Left colon (tissue), 2 donors: ENCODE data around the gene IGDCC3. TPM values are rescaled to one million over a fixed set of nuclear protein-coding genes. Genes with fewer than 3 reads are reported as not detected.
"Not testable (repeated sequence)": the region's sequence is repeated elsewhere in the genome, so short reads cannot be mapped to it uniquely, and the experiment has no call there.

Experiments used
- ATAC-seq: fragments of 200-7000 bp; cut with Tn5 transposase; one replicate; pipeline ENCODE4 v1.9.1; 2020; ENCODE audit warnings: mild to moderate bottlenecking, moderate library complexity
- DNase-seq, 2 donors: peaks; one replicate each; pipeline ENCODE4 v3.0.0-alpha.2; 2020
- intact Hi-C, 2 donors: fragments of 100-400 bp; cut with DNase I in 1 of 2; cut with micrococcal nuclease in 1 of 2; formaldehyde crosslinking; loops; one replicate each; pipeline versions ENCODE4 v1.11.2 to v1.14.0; 2022; cut with DNase I, micrococcal nuclease
- total RNA-seq, 2 donors: library from RNA; stranded (reverse); fragmentation: NEBNext Ultra II Directional; extraction: Animal tissue kit (Norgen Biotek cat#: 25700); gene quantifications; one replicate each; pipeline ENCODE4 v1.2.1, GENCODE V29; 2021
- donor health status: DM: no; HTN: no; CAD: no.
- donor health status: DM: yes; HTN: yes; CAD: no.

IGDCC3 gene
- total RNA-seq, 2 donors from 2014 or later, result 0.25 TPM; not detected in 1

- intact Hi-C loops, result no loop called here
- ATAC-seq (no peak), DNase-seq (no peak)
Observed at GRCh38 chr15:65408324-65409035, 30.7 kb upstream of the IGDCC3 start.

- intact Hi-C loops, result no loop called here
- no peak for DNase-seq
- ATAC-seq, result no peak
Observed at GRCh38 chr15:65406424-65407000, 28.7 kb upstream of the IGDCC3 start.

- intact Hi-C loops, result no loop called here
- DNase-seq, result no peak
- ATAC-seq, result no peak
Observed at GRCh38 chr15:65405791-65406423, 28.1 kb upstream of the IGDCC3 start.

- no peak for ATAC-seq
Observed at GRCh38 chr15:65404186-65404872, 26.5 kb upstream of the IGDCC3 start.

GRCh38 chr15:65402961-65403360 is 25.2 kb upstream of the IGDCC3 start:
- intact Hi-C loops, result no loop called here
- ATAC-seq (no peak), DNase-seq (no peak)

More at GRCh38 chr15:65404186-65404872, 26.5 kb upstream of the IGDCC3 start:
- intact Hi-C loops, result no loop called here
- no peak for DNase-seq

GRCh38 chr15:65401611-65402240 is 23.9 kb upstream of the IGDCC3 start:
- DNase-seq (no peak), ATAC-seq (no peak)
- intact Hi-C loops, result no loop called here

- ATAC-seq (peak; percentile 95), DNase-seq (peak; percentile 37 to 67)
- intact Hi-C loops, result no loop called here
Observed at GRCh38 chr15:65400760-65401610, 23.2 kb upstream of the IGDCC3 start.

- DNase-seq (no peak), ATAC-seq (no peak)
- intact Hi-C loops, result no loop called here
Observed at GRCh38 chr15:65399997-65400396, 22.2 kb upstream of the IGDCC3 start.

GRCh38 chr15:65399001-65399706 is 21.4 kb upstream of the IGDCC3 start:
- no peak for DNase-seq
- no peak for ATAC-seq
- intact Hi-C loops, result no loop called here

GRCh38 chr15:65398486-65398885 is 20.7 kb upstream of the IGDCC3 start:
- ATAC-seq, DNase-seq, intact Hi-C loops: not testable (repeated sequence)

GRCh38 chr15:65396965-65397317 is 19.1 kb upstream of the IGDCC3 start:
- no peak for ATAC-seq
- DNase-seq, result no peak
- intact Hi-C loops, result no loop called here

GRCh38 chr15:65396283-65396964 is 18.6 kb upstream of the IGDCC3 start:
- intact Hi-C loops, result no loop called here
- DNase-seq (no peak), ATAC-seq (no peak)

GRCh38 chr15:65395567-65396202 is 17.9 kb upstream of the IGDCC3 start:
- intact Hi-C loops, result no loop called here
- ATAC-seq (no peak), DNase-seq (no peak)

GRCh38 chr15:65394936-65395335 is 17.1 kb upstream of the IGDCC3 start:
- intact Hi-C loops, result no loop called here
- ATAC-seq (no peak), DNase-seq (no peak)

- intact Hi-C loops, result no loop called here
- ATAC-seq (no peak), DNase-seq (no peak)
Observed at GRCh38 chr15:65394280-65394789, 16.5 kb upstream of the IGDCC3 start.

GRCh38 chr15:65393557-65393956 is 15.8 kb upstream of the IGDCC3 start:
- intact Hi-C loops, result no loop called here
- no peak for ATAC-seq
- no peak for DNase-seq

GRCh38 chr15:65393091-65393490 is 15.3 kb upstream of the IGDCC3 start:
- DNase-seq (no peak), ATAC-seq (no peak)

More at GRCh38 chr15:65393091-65393490, 15.3 kb upstream of the IGDCC3 start:
- intact Hi-C loops, result no loop called here
